HG03108 (cell line): ENCODE results near the gene PKD1L1.

ENCODE experiments used
- ATAC-seq: cut with Tn5 transposase; IDR thresholded peaks from one replicate; pipeline ENCODE4 v1.9.1; 2021; ENCODE audit warnings: moderate library complexity; ENCODE audit not compliant: unreplicated experiment

PKD1L1 gene

DNA sequence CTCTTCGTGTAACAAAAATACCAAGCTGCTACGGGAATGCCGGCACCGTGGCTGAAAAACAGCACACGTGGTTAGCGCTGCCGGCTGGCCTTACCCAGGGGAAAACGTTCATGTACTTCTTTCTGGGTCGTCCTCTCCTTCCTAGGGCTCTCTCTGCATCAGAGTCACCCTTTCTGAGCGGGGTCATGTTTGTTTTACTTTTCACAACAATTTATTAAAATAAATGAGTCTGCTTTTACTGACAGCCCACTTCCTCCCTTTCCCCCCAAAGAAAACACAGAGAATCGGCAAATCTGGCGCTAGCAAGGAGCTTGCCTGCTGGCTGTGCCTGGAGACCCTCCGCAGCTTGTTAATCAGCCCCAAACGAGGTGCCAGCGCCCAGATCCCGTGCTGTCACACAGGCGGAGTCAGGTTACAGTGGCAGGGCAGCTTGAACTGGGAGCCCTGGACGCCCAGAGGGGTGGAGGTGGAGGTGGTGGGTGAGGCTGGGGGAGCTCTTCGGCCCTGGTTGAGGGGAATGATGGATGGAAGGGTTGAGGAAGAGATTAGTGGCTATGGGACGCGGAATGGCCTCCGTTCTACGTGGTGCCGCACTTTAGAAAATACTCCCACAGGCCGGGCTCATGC, 204.2 kb downstream of the PKD1L1 start:
- no peak for ATAC-seq

DNA sequence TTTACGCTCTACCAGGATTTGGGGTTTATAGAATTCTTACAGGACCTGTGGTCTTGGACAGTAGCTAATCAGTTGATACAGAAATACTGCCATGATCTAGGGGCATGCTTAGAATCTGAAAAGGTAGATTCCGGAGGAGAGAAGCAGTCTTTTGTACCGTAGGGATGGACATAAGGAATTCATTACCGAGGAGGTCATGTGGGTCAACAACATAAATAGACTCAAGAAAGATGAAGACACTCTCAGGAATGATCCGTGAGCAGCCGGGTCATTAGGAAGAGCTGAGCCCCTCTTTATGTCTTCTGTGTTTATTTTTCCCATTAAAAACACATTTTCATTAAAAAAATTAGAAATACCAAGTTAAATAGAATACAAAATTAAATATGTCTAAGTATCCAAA, 206.3 kb downstream of the PKD1L1 start:
- ATAC-seq: no peak

DNA sequence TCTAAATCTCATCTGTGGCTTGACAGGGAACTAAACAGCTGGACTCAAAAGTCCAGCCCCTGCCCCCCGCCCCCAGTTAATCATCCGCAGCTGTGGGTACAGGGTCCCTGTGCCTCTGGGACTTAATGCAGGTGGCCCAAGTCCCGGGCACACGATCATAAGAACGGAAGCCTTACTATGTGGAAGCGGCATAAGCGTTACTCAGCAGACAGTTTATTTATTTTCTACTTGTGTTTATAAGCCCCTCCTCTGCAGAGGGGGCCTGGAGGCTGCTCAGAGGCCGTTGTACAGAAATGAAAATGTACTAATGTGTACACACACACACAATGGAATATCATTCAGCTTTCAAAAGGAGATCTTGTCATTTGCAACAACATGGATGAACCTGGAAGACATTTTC, 208.4 kb downstream of the PKD1L1 start:
- no peak for ATAC-seq

DNA sequence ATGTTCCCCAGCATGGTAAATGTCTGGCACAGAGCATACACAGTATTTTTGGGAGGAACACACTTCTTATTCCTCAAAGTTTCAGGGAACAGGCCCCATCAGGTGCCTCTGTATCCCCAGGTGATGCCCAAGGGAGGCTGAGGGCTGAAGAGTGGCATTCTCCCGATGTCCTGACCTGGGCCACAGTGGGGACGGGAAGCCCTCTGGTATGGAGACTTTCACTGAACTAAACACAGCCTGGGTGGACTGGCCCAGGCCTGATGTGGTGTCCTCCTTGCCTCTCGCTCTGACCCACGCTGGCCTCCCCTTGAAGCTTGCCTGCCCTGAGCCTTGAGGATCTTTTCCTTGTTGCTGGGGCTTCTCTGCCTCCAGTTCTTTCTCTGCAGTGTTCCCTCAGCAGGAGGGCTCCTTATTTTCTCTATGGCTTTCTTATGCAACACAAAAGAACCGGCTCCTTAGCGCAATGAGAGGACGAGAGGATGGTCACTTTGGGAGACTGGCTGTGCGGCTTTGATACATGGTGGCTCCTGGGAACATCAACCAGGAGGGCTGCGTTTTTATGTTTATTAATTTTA, 208.9 kb downstream of the PKD1L1 start:
- ATAC-seq: no peak

DNA sequence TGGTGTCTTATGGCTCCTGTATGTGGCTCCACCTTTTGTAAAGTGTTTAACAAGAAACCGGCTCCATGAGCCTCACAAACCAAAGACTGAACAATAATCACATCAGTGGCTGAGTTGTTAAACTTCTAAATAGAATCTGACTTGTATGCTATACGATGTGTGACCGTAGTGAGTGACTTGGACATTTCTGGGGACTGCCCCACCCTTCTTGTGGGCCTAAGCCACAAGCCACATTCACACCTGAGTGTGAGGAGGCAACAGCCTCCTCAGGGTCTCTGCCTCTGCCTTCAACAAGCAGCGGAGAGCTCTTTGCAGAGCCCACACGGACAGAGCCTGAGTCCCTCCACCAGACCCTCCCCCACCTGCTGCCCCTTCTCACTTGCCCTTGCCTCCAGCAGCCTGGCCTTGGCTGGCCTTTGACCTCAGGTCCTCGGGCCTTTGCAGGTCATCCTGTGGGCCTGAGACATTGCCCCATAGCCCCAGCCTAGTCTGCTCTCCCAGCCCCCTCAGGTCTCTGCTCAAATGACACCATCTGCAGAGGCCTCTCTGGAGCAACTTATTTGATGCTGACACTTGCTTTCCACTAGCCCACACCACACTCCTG, 209.6 kb downstream of the PKD1L1 start:
- ATAC-seq: no peak

DNA sequence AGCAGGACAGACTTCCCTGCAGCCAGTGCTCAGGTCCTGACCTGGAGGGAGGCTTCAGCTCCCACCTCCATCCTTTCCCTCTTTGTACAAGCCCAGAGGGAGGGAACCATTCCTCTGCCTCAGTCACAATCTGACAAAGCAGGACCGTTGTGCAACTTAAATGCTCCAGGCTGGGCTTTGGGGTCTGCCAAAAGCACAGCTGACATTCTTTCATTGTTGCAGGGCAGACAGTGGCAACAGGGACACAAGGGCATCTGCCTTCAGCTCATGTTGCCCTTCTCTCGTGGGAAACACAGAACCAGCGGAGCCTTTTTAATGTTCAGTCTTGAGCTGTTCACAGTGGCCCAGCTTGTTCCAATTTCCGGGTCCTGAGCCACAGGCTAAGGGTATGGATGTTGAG, 210.7 kb downstream of the PKD1L1 start:
- no peak for ATAC-seq

DNA sequence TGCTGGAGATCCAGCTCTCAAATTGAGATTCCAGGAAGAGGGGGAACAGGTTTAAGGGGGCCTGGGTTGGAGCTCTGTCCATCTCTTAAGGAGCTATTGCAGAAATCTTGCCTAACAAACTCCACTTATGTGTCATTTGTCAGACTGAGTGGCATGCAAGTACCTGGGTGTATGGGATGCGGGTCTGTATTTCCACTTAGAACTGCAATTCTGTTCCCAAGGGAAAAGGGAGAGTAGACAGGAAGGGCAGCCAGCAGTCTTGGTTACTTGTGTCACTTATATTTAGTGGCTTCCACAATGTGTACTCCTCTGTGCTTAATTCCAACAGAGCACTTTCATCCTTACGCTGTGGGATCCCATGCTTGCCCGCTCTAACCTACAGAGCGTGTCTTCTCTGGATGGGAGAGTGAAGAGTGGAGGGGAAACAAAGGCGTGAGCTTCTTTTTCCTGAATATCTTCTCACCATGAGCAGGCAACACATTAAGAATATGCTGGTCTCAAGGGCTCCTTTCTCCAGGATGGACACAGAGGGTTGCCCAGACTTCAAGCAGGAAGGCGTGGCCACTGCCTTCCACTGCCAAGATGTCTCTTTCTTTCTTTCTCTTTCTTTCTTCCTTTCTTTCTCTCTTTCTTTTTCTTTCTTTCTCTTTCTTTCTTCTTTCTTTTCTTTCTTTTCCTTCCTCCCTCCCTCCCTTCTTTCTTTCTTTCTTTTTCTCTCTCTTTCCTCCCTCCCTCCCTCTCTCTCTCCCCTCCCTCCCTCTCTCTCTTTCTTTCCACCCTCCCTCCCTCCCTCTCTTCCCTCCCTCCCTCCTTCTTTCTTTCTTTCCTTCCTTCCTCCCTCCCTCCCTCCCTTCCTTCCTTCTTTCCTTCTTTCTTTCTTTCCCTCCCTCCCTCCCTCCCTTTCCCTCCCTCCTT, 212.6 kb downstream of the PKD1L1 start:
- ATAC-seq: no peak

DNA sequence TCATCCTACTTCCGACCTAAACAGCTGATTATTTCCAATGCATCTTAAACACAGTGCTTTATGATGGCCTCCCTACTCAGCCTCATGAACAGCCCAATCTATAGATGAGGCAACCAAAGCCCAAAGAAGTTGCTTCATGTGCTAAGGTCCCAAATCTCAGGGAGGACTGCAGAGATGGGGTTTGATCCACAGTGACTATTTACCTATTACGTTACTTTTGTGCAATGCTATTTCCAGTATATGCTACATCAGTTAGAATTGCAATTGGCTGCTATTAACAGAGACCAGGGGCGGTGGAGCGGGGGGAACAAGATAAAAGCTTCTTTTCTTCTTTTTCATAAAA, 213.3 kb downstream of the PKD1L1 start:
- ATAC-seq: no peak

DNA sequence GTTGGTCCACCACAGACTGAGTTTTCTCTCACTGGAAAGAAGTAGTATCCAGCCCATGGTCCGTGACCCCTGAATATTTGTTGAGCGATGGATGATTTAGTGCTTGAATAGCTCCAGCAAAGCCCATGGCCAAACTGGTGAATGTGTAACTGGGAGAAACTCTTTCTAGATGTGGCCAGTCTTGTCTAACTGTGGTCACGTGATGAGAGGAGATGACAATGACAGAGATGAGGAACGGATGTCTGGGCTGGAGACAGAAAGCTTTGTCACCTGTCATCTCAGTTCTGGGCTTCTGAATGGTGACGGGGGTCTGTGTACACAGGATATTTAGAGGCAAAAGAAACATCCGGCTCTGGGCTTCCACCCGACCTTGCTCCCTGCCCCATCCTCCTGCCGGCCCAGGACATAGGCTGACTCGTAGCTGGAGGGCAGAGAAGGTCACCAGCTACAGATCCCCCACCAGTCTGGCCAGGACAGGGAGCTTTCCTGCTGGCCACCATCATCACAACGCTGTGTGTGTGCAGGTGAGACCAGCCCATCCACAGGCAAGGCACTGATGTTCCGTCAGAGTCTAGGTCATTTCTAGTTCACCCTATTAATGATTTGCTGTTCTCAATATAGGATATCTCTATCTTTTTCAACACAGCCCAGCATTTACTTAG, 213.8 kb downstream of the PKD1L1 start:
- no peak for ATAC-seq

DNA sequence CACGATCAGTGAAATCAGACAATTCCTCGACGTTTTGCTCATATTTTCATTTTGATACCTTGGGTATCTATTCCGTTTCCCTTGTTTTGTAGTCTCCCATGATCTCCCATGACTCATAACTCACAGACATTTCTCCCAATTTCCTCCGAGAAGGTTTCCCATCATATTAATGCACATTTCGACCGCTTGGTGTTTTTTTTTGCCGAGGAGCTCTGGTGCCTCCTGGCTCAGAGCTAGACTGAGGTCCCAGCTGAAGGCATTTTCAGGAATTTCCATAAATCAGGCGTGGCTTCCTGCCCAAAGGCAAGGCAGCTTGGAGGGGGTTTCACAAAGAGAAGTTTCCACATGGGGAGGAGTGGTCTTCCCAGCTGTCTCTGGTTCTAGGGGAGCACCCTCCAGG, 218.1 kb downstream of the PKD1L1 start:
- ATAC-seq: no peak

DNA sequence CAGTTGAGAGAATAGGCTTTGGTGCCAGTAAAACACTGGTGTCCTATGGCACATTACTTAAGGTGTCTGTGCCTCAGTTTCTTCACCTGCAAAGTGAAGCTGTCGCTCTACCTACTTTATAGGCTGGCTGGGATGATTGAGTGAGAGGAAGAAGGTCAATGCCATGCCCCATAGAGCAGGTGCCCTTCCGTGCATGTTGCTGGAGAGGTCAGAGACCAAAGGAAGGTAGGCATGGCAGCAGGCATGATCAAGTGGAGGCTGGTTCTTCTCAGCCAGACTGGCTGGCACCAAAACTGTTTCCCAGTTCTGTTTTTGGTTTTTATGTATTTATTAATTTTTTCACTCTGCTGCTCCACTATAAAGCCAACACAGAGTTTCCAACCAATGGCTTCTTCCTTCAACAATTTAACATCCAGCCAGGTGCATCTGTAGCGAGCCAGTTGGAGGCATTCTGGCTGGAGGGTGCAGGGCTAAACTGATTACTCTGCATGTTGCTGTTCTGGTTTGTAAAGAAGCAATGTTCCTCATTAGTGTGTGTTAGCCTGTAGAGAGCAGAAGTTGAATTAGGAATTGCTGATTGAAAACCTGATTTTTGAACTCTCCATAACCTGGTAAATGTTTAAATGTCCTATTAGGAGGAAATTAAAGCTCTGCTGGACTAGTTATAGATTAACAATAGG, 222.1 kb downstream of the PKD1L1 start:
- no peak for ATAC-seq

DNA sequence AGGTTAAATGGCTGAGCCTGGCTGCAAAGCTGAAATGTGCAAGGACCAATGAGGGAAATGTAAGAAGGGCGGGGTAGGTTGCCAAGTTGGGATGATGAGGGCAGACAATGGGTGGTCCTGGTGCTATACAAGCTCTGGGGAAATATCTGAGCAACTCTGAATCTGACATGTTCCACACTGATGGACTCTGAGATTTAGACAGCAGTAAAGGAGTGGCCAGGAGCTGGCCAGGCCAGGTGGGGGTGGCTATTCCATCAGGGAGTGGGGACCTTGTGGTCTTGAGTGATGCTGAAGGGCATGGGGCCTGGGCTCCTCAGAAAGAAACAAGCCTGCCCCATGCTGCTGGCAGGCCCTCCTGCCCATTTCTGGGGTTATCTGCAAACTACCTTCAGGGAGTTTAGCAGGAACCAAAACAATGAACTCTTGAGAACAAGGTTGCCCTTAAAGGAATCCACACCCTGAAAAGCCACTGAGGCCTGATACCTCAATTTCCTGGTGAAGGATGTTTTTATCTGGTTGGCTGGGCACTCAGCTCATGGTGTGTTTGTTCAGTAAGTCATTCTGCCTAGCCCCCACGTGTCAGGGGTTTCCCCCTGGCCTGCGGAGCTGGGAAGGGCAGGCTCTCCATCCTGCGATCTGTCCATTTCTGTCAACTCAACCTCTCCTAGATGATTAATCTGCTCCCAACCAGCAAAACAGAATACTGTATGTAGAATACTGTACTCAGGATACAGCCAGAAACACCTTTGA, 223.1 kb downstream of the PKD1L1 start:
- ATAC-seq: no peak
